ENCODE measurements around the gene GPR37.

The GPR37 gene

GRCh38 chr7:124765401-124766352 is at the start of gene GPR37:
TSS of gene GPR37 (minus strand) at chr7:124765792. CDS start at chr7:124764976, 816 bp downstream.
- DNase-seq (ENCODE audit: low read depth) = peak; percentile 35
- peak within 1 kb of the TSS; percentile 54 for H3K4me3 ChIP-seq (ENCODE audit: low read length)
- peak; percentile 25 for TF ChIP-seq CTCF (conservative IDR thresholded peaks at IDR 0.05; ENCODE audit: low read length)

- no peak for DNase-seq (ENCODE audit: low read depth)
- H3K4me3 ChIP-seq (ENCODE audit: low read length) = no peak overlapping the region
- no peak for TF ChIP-seq CTCF (conservative IDR thresholded peaks at IDR 0.05; ENCODE audit: low read length)
Measured at GRCh38 chr7:124813994-124814798, 48.6 kb upstream of the GPR37 start.

- DNase-seq (ENCODE audit: low read depth) = no peak
- no peak for TF ChIP-seq CTCF (conservative IDR thresholded peaks at IDR 0.05; ENCODE audit: low read length)
- no peak overlapping the region for H3K4me3 ChIP-seq (ENCODE audit: low read length)
Measured at GRCh38 chr7:124812764-124813163, 47.2 kb upstream of the GPR37 start.

- no peak overlapping the region for H3K4me3 ChIP-seq (ENCODE audit: low read length)
- no peak for DNase-seq (ENCODE audit: low read depth)
- no peak for TF ChIP-seq CTCF (conservative IDR thresholded peaks at IDR 0.05; ENCODE audit: low read length)
Measured at GRCh38 chr7:124811341-124811740, 45.7 kb upstream of the GPR37 start.

GRCh38 chr7:124810605-124811004 is 45.0 kb upstream of the GPR37 start:
- TF ChIP-seq CTCF (conservative IDR thresholded peaks at IDR 0.05; ENCODE audit: low read length) = no peak
- H3K4me3 ChIP-seq (ENCODE audit: low read length) = no peak overlapping the region
- no peak for DNase-seq (ENCODE audit: low read depth)

DNA sequence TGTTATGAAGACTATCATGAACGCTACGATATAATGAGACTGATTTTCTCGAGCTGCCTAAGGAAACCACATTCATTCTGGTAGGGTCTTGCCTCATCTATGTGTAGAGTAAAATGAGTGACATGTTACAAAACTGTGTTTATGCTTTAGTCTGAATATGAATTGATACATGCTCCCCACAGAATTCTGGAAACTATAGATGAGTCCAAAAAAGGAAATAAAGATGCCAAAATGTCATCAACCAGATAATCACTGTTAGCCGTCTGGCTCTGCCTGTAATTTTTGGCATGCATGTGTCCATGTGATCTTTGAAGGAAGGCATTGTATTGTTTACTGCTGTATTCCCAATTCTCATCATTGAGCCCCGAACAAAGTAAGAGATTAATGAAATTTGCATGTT is 42.6 kb upstream of the GPR37 start:
- TF ChIP-seq CTCF (conservative IDR thresholded peaks at IDR 0.05; ENCODE audit: low read length) = no peak
- H3K4me3 ChIP-seq (ENCODE audit: low read length) = no peak overlapping the region
- DNase-seq (ENCODE audit: low read depth) = no peak
